ENCODE measurements around the gene MEGF10.

MEGF10 gene

GRCh38 chr5:127423173-127423798 lies 132.7 kb downstream of the MEGF10 start:
- Histone ChIP-seq H3K27me3 (ENCODE audit: control insufficient read depth in 1 of 2, insufficient read depth in 1 of 2, low read length in 2 of 2) (no peaks in the 10 kb centered on the region), H2AK5ac (ENCODE audit: low read length, severe bottlenecking) (no peak overlapping the region), H3K18ac (ENCODE audit: low read depth in 1 of 2, low read length in 2 of 2) (no peak overlapping the region), H2BK5ac (ENCODE audit: low read depth, low read length, poor library complexity, severe bottlenecking) (no peak overlapping the region), H3K23ac (ENCODE audit: low read length in 2 of 2) (no peak overlapping the region), H3K79me1 (replicated peaks; ENCODE audit: low read length, poor library complexity, severe bottlenecking) (no peaks in the 10 kb centered on the region), H2BK120ac (ENCODE audit: low read depth, low read length) (no peak overlapping the region), H4K91ac (ENCODE audit: low read length) (no peak overlapping the region), H3K36me3 (ENCODE audit: control insufficient read depth in 1 of 2, insufficient read depth in 2 of 2, low read depth in 1 of 2, low read length in 2 of 2) (no peaks in the 10 kb centered on the region), H3K9me3 (ENCODE audit: control insufficient read depth, low read length) (no peaks in the 10 kb centered on the region), H3K27ac (ENCODE audit: low read length, poor library complexity, severe bottlenecking) (no peak overlapping the region), H2BK15ac (ENCODE audit: low read depth, poor library complexity, severe bottlenecking) (no peak overlapping the region), H3K4me2 (ENCODE audit: low read length, poor library complexity, severe bottlenecking) (no peak overlapping the region), H2AFZ (ENCODE audit: low read depth, low read length) (no peak overlapping the region), H3K4me1 (ENCODE audit: control insufficient read depth, insufficient read depth, low read depth, low read length) (peaks cover 2% of the 10 kb centered on the region), H3K9ac (ENCODE audit: low read length) (no peak overlapping the region), H3K4me3 (ENCODE audit: insufficient read depth in 1 of 2, low read depth in 1 of 2, low read length in 2 of 2) (no peak overlapping the region), H4K8ac (ENCODE audit: low read length) (no peak overlapping the region), H3K14ac (ENCODE audit: low read length in 2 of 2) (no peak overlapping the region), H3K4ac (ENCODE audit: low read depth in 1 of 2, low read length in 2 of 2) (no peak overlapping the region), H2BK12ac (ENCODE audit: low read length in 2 of 2) (no peak overlapping the region)
- WGBS, result no CpG with 5 or more reads among the region's 4 CpGs
- no peak for DNase-seq

- no peak overlapping the region for H2AFZ ChIP-seq (ENCODE audit: low read depth, low read length)
- H3K4me2 ChIP-seq (ENCODE audit: low read length, poor library complexity, severe bottlenecking), result no peak overlapping the region
- peaks cover 2% of the 10 kb centered on the region for H3K4me1 ChIP-seq (ENCODE audit: control insufficient read depth, insufficient read depth, low read depth, low read length)
- no peaks in the 10 kb centered on the region for H3K9me3 ChIP-seq (ENCODE audit: control insufficient read depth, low read length)
- no peak overlapping the region for H2BK15ac ChIP-seq (ENCODE audit: low read depth, poor library complexity, severe bottlenecking)
- 42% methylated on average over 4 of the region's 4 CpGs for WGBS
- no peak overlapping the region for H3K18ac ChIP-seq (ENCODE audit: low read depth in 1 of 2, low read length in 2 of 2)
- H3K27me3 ChIP-seq (ENCODE audit: control insufficient read depth in 1 of 2, insufficient read depth in 1 of 2, low read length in 2 of 2), result no peaks in the 10 kb centered on the region
- no peak overlapping the region for H2BK12ac ChIP-seq (ENCODE audit: low read length in 2 of 2)
- no peak overlapping the region for H2BK120ac ChIP-seq (ENCODE audit: low read depth, low read length)
- H4K91ac ChIP-seq (ENCODE audit: low read length), result no peak overlapping the region
- H3K14ac ChIP-seq (ENCODE audit: low read length in 2 of 2), result no peak overlapping the region
- H2BK5ac ChIP-seq (ENCODE audit: low read depth, low read length, poor library complexity, severe bottlenecking), result no peak overlapping the region
- no peaks in the 10 kb centered on the region for H3K36me3 ChIP-seq (ENCODE audit: control insufficient read depth in 1 of 2, insufficient read depth in 2 of 2, low read depth in 1 of 2, low read length in 2 of 2)
- H4K8ac ChIP-seq (ENCODE audit: low read length), result no peak overlapping the region
- H3K4ac ChIP-seq (ENCODE audit: low read depth in 1 of 2, low read length in 2 of 2), result no peak overlapping the region
- no peak overlapping the region for H3K9ac ChIP-seq (ENCODE audit: low read length)
- no peak overlapping the region for H3K23ac ChIP-seq (ENCODE audit: low read length in 2 of 2)
- H3K27ac ChIP-seq (ENCODE audit: low read length, poor library complexity, severe bottlenecking), result no peak overlapping the region
- DNase-seq, result no peak
- no peak overlapping the region for H2AK5ac ChIP-seq (ENCODE audit: low read length, severe bottlenecking)
- no peak overlapping the region for H3K4me3 ChIP-seq (ENCODE audit: insufficient read depth in 1 of 2, low read depth in 1 of 2, low read length in 2 of 2)
- H3K79me1 ChIP-seq (replicated peaks; ENCODE audit: low read length, poor library complexity, severe bottlenecking), result no peaks in the 10 kb centered on the region
Measured at GRCh38 chr5:127425037-127425436, 134.4 kb downstream of the MEGF10 start.

- H3K27me3 ChIP-seq (ENCODE audit: control insufficient read depth in 1 of 2, insufficient read depth in 1 of 2, low read length in 2 of 2), result no peaks in the 10 kb centered on the region
- H2AFZ ChIP-seq (ENCODE audit: low read depth, low read length), result no peak overlapping the region
- no peaks in the 10 kb centered on the region for H3K36me3 ChIP-seq (ENCODE audit: control insufficient read depth in 1 of 2, insufficient read depth in 2 of 2, low read depth in 1 of 2, low read length in 2 of 2)
- DNase-seq, result no peak
- H3K14ac ChIP-seq (ENCODE audit: low read length in 2 of 2), result no peak overlapping the region
- no peak overlapping the region for H2BK5ac ChIP-seq (ENCODE audit: low read depth, low read length, poor library complexity, severe bottlenecking)
- H3K4me2 ChIP-seq (ENCODE audit: low read length, poor library complexity, severe bottlenecking), result no peak overlapping the region
- WGBS, result 90% methylated on average over 1 of the region's 1 CpG
- no peak overlapping the region for H3K18ac ChIP-seq (ENCODE audit: low read depth in 1 of 2, low read length in 2 of 2)
- no peak overlapping the region for H3K9ac ChIP-seq (ENCODE audit: low read length)
- no peaks in the 10 kb centered on the region for H3K79me1 ChIP-seq (replicated peaks; ENCODE audit: low read length, poor library complexity, severe bottlenecking)
- H2BK120ac ChIP-seq (ENCODE audit: low read depth, low read length), result no peak overlapping the region
- H2BK15ac ChIP-seq (ENCODE audit: low read depth, poor library complexity, severe bottlenecking), result no peak overlapping the region
- H3K27ac ChIP-seq (ENCODE audit: low read length, poor library complexity, severe bottlenecking), result no peak overlapping the region
- peaks cover 2% of the 10 kb centered on the region for H3K4me1 ChIP-seq (ENCODE audit: control insufficient read depth, insufficient read depth, low read depth, low read length)
- no peak overlapping the region for H2AK5ac ChIP-seq (ENCODE audit: low read length, severe bottlenecking)
- no peaks in the 10 kb centered on the region for H3K9me3 ChIP-seq (ENCODE audit: control insufficient read depth, low read length)
- no peak overlapping the region for H4K91ac ChIP-seq (ENCODE audit: low read length)
- no peak overlapping the region for H4K8ac ChIP-seq (ENCODE audit: low read length)
- no peak overlapping the region for H3K23ac ChIP-seq (ENCODE audit: low read length in 2 of 2)
- H3K4me3 ChIP-seq (ENCODE audit: insufficient read depth in 1 of 2, low read depth in 1 of 2, low read length in 2 of 2), result no peak overlapping the region
- H3K4ac ChIP-seq (ENCODE audit: low read depth in 1 of 2, low read length in 2 of 2), result no peak overlapping the region
- no peak overlapping the region for H2BK12ac ChIP-seq (ENCODE audit: low read length in 2 of 2)
Measured at GRCh38 chr5:127425868-127426267, 135.3 kb downstream of the MEGF10 start.

GRCh38 chr5:127426661-127427060 lies 136.1 kb downstream of the MEGF10 start:
- no CpG with 5 or more reads among the region's 2 CpGs for WGBS
- no peak overlapping the region for H2AFZ ChIP-seq (ENCODE audit: low read depth, low read length)
- no peak overlapping the region for H2BK120ac ChIP-seq (ENCODE audit: low read depth, low read length)
- H3K36me3 ChIP-seq (ENCODE audit: control insufficient read depth in 1 of 2, insufficient read depth in 2 of 2, low read depth in 1 of 2, low read length in 2 of 2), result no peaks in the 10 kb centered on the region
- no peaks in the 10 kb centered on the region for H3K27me3 ChIP-seq (ENCODE audit: control insufficient read depth in 1 of 2, insufficient read depth in 1 of 2, low read length in 2 of 2)
- no peak overlapping the region for H2AK5ac ChIP-seq (ENCODE audit: low read length, severe bottlenecking)
- H3K14ac ChIP-seq (ENCODE audit: low read length in 2 of 2), result no peak overlapping the region
- H3K18ac ChIP-seq (ENCODE audit: low read depth in 1 of 2, low read length in 2 of 2), result no peak overlapping the region
- no peak overlapping the region for H2BK12ac ChIP-seq (ENCODE audit: low read length in 2 of 2)
- H3K9ac ChIP-seq (ENCODE audit: low read length), result no peak overlapping the region
- no peak overlapping the region for H2BK15ac ChIP-seq (ENCODE audit: low read depth, poor library complexity, severe bottlenecking)
- H3K27ac ChIP-seq (ENCODE audit: low read length, poor library complexity, severe bottlenecking), result no peak overlapping the region
- no peak overlapping the region for H3K4me3 ChIP-seq (ENCODE audit: insufficient read depth in 1 of 2, low read depth in 1 of 2, low read length in 2 of 2)
- no peak overlapping the region for H3K23ac ChIP-seq (ENCODE audit: low read length in 2 of 2)
- no peak overlapping the region for H3K4me2 ChIP-seq (ENCODE audit: low read length, poor library complexity, severe bottlenecking)
- no peak overlapping the region for H4K8ac ChIP-seq (ENCODE audit: low read length)
- H2BK5ac ChIP-seq (ENCODE audit: low read depth, low read length, poor library complexity, severe bottlenecking), result no peak overlapping the region
- peaks cover 2% of the 10 kb centered on the region for H3K4me1 ChIP-seq (ENCODE audit: control insufficient read depth, insufficient read depth, low read depth, low read length)
- H4K91ac ChIP-seq (ENCODE audit: low read length), result no peak overlapping the region
- H3K4ac ChIP-seq (ENCODE audit: low read depth in 1 of 2, low read length in 2 of 2), result no peak overlapping the region
- H3K9me3 ChIP-seq (ENCODE audit: control insufficient read depth, low read length), result no peaks in the 10 kb centered on the region
- no peak for DNase-seq
- no peaks in the 10 kb centered on the region for H3K79me1 ChIP-seq (replicated peaks; ENCODE audit: low read length, poor library complexity, severe bottlenecking)
